GM12878 (cell line): Measurements from ENCODE around the gene GLS.

ENCODE experiments used
- BCL11A ChIP-seq: IDR thresholded peaks from 2 replicates; pipeline ENCODE4 v1.6.1; 2011; ENCODE audit warnings: low read depth, low read length
- CTCF ChIP-seq, 3 experiments: IDR thresholded peaks in 2 of 3; conservative IDR thresholded peaks in 1 of 3; 2 replicates each; pipeline ENCODE4 v1.5.1; 2011; ENCODE audit warnings: low read depth in 3 of 3, low read length in 3 of 3, mild to moderate bottlenecking in 3 of 3, control low read depth in 2 of 3, moderate library complexity in 2 of 3, inconsistent platforms in 1 of 3, mixed read lengths in 1 of 3; ENCODE audit not compliant: control insufficient read depth in 2 of 3, insufficient read depth in 1 of 3; ENCODE audit errors: extremely low read depth in 1 of 3
- ESRRA ChIP-seq: IDR thresholded peaks from 2 replicates; pipeline ENCODE4 v1.6.1; 2012; ENCODE audit warnings: mild to moderate bottlenecking, low read length, improper control_type of control experiment
- FOS ChIP-seq: IDR thresholded peaks from 3 replicates; pipeline ENCODE4 v1.6.1; 2011; ENCODE audit warnings: borderline replicate concordance; ENCODE audit not compliant: insufficient read length; ENCODE audit errors: extremely low read depth
- MTA2 ChIP-seq: fragments of 450-650 bp; IDR thresholded peaks from 2 replicates; pipeline ENCODE4 v1.6.1; 2016; ENCODE audit warnings: low read depth, mild to moderate bottlenecking, moderate library complexity
- POLR2A ChIP-seq: IDR thresholded peaks from 2 replicates; pipeline ENCODE4 v1.6.1; 2011; ENCODE audit warnings: low read depth, mild to moderate bottlenecking, low read length
- POLR2AphosphoS5 ChIP-seq: IDR thresholded peaks from 2 replicates; pipeline ENCODE4 v1.6.1; 2011; ENCODE audit warnings: mild to moderate bottlenecking, low read length, inconsistent platforms
- RAD21 ChIP-seq: IDR thresholded peaks from 2 replicates; pipeline ENCODE4 v1.6.1; 2011; ENCODE audit warnings: mild to moderate bottlenecking, low read depth, low read length, moderate library complexity; ENCODE audit not compliant: insufficient read depth
- RCOR1 ChIP-seq: conservative IDR thresholded peaks from 2 replicates; pipeline ENCODE4 v1.6.1; 2012; ENCODE audit warnings: low read depth, low read length, improper control_type of control experiment
- REST ChIP-seq: IDR thresholded peaks from 2 replicates; pipeline ENCODE4 v1.6.1; 2012; ENCODE audit warnings: mild to moderate bottlenecking, low read depth, low read length
- RFX5 ChIP-seq: IDR thresholded peaks from 2 replicates; pipeline ENCODE4 v1.6.1; 2011; ENCODE audit warnings: low read depth, low read length, improper control_type of control experiment
- RUNX3 ChIP-seq: IDR thresholded peaks from 2 replicates; pipeline ENCODE4 v1.6.1; 2012; ENCODE audit warnings: low read length, inconsistent platforms

- TF ChIP-seq ESRRA = no peak
- no peak for TF ChIP-seq CTCF (IDR thresholded peaks at IDR 0.05 in 2 of 3, conservative IDR thresholded peaks at IDR 0.05 in 1 of 3; ENCODE audit: control insufficient read depth in 2 of 3, extremely low read depth in 1 of 3, insufficient read depth in 1 of 3, low read depth in 3 of 3, low read length in 3 of 3)
- TF ChIP-seq POLR2A = peak; percentile 69
- peak; percentile 69 for TF ChIP-seq POLR2AphosphoS5
- TF ChIP-seq RCOR1 = no peak
- TF ChIP-seq BCL11A = no peak
- no peak for TF ChIP-seq RAD21
- TF ChIP-seq FOS = no peak
- TF ChIP-seq RUNX3 = no peak
- no peak for TF ChIP-seq REST
- no peak for TF ChIP-seq RFX5
- TF ChIP-seq MTA2 = no peak
Measured at GRCh38 chr2:190974629-190975361, 94.2 kb downstream of the GLS start.
